ENCODE results near the gene WIPF2.
A peak's percentile ranks its signal among the peaks of the same experiment; 100 is the strongest.

Gene WIPF2

DNA sequence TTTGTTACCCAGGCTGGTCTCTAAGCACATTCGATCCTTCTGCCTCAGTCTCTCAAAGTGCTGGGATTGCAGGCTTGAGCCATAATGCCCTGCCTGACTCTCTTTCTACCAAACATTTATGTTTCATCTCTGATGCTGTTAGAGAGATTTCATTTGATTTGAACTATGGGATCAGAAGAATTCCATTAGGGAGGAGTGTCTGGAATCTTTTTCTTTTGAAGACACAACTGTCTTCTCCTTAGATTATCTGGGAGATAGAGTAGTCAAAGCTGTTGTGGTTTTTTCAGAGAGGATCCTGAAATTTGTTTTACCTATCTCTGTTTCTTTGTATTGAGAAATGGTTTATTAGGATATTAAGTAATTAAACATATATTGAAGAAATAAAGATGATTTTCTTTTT, 29.4 kb downstream of the WIPF2 start:
- Mint-ChIP-seq H3K4me1 (ENCODE audit: low read depth) (no peaks in the 10 kb centered on the region), H3K27ac (no peak overlapping the region), H3K9me3 (no peaks in the 10 kb centered on the region)

DNA sequence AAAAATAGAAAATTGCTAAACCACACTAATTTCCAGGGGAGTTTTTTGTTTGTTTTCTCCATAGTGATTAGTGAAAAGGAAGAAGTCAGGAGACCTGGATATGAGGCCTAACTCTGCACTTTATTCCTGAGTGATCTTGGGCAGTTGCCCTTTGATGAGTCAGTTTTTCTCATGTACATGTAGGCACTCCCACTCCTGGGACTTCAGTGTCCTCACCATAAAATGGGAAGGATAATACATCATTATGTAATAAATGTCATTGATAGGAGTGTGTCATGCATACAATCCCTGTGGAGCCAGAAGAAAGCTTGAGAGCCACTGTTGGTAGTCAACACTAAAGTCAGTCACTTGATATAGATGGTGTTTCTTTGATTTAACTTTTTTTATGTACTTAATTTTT, 32.5 kb downstream of the WIPF2 start:
- DNase-seq (ENCODE audit: low spot score): no peak
- H3K27me3 Mint-ChIP-seq (ENCODE audit: low read depth): no peaks in the 10 kb centered on the region
- H3K27ac Mint-ChIP-seq: no peak overlapping the region
- H3K4me3 Mint-ChIP-seq: no peak overlapping the region
- H3K4me1 Mint-ChIP-seq (ENCODE audit: low read depth): no peaks in the 10 kb centered on the region
- H3K9me3 Mint-ChIP-seq: no peaks in the 10 kb centered on the region
- H3K36me3 Mint-ChIP-seq (ENCODE audit: low read depth): peaks cover 4% of the 10 kb centered on the region

More for the DNA sequence above, 29.4 kb downstream of the WIPF2 start:
- Mint-ChIP-seq H3K4me3 (no peak overlapping the region), H3K27me3 (ENCODE audit: low read depth) (no peaks in the 10 kb centered on the region), H3K36me3 (ENCODE audit: low read depth) (peaks cover 6% of the 10 kb centered on the region)
- no peak for DNase-seq (ENCODE audit: low spot score)

DNA sequence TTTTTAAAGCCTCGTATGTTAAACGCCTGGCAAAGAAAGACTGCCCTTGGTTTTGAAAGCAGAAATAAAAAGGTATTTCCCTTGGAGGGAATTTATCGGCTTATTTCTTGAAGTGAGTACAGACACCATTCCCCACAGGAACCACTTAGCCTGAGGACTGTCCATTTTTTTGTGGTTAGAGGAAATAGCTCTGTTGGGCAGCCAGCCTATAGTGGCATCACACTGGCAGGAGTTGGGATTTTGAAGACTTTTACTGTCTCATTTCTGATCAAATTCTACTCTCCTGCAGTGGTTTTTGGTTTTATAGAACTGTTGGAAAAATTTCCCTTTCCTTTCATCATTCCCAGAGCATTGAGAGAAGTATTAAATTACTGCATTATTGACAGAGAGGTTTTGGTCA, 34.5 kb downstream of the WIPF2 start:
- H3K27me3 Mint-ChIP-seq (ENCODE audit: low read depth): no peaks in the 10 kb centered on the region
- peaks cover 11% of the 10 kb centered on the region for H3K36me3 Mint-ChIP-seq (ENCODE audit: low read depth)
- no peaks in the 10 kb centered on the region for H3K4me1 Mint-ChIP-seq (ENCODE audit: low read depth)
- no peak overlapping the region for H3K27ac Mint-ChIP-seq
- no peak for DNase-seq (ENCODE audit: low spot score)
- H3K9me3 Mint-ChIP-seq: no peaks in the 10 kb centered on the region
- H3K4me3 Mint-ChIP-seq: no peak overlapping the region

DNA sequence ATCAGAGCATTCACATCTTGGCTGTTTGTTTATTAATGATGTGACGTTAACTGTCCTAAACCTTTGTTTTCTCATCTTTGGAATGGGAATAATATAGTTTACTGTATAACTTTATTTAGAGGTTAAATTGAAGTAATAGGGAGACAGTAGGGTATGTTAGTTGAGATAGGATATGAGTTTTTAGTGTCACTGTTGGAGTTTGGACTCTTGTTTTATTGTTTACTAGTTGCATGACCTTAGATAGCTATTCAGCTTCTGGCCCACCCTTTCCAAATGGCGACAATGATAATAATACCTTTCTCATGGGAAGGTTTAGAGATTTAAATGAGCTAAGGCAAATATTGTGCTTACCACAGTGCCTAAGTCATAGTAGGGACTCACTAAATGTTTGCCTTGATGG, 40.4 kb downstream of the WIPF2 start:
- Mint-ChIP-seq H3K4me3 (no peak overlapping the region), H3K36me3 (ENCODE audit: low read depth) (peaks cover 30% of the 10 kb centered on the region), H3K27me3 (ENCODE audit: low read depth) (no peaks in the 10 kb centered on the region), H3K9me3 (no peaks in the 10 kb centered on the region), H3K27ac (no peak overlapping the region), H3K4me1 (ENCODE audit: low read depth) (no peaks in the 10 kb centered on the region)
- no peak for DNase-seq (ENCODE audit: low spot score)

GRCh38 chr17:40260528-40260927, 41.4 kb downstream of the WIPF2 start:
- Mint-ChIP-seq H3K27me3 (ENCODE audit: low read depth) (no peaks in the 10 kb centered on the region), H3K4me3 (no peak overlapping the region), H3K4me1 (ENCODE audit: low read depth) (no peaks in the 10 kb centered on the region), H3K9me3 (no peaks in the 10 kb centered on the region), H3K36me3 (ENCODE audit: low read depth) (peaks cover 30% of the 10 kb centered on the region), H3K27ac (no peak overlapping the region)
- no peak for DNase-seq (ENCODE audit: low spot score)

GRCh38 chr17:40264458-40265185, 45.5 kb downstream of the WIPF2 start:
- Mint-ChIP-seq H3K4me3 (no peak overlapping the region), H3K27me3 (ENCODE audit: low read depth) (no peaks in the 10 kb centered on the region), H3K36me3 (ENCODE audit: low read depth) (peaks cover 17% of the 10 kb centered on the region), H3K9me3 (no peaks in the 10 kb centered on the region), H3K4me1 (ENCODE audit: low read depth) (no peaks in the 10 kb centered on the region), H3K27ac (no peak overlapping the region)
- no peak for DNase-seq (ENCODE audit: low spot score)

DNA sequence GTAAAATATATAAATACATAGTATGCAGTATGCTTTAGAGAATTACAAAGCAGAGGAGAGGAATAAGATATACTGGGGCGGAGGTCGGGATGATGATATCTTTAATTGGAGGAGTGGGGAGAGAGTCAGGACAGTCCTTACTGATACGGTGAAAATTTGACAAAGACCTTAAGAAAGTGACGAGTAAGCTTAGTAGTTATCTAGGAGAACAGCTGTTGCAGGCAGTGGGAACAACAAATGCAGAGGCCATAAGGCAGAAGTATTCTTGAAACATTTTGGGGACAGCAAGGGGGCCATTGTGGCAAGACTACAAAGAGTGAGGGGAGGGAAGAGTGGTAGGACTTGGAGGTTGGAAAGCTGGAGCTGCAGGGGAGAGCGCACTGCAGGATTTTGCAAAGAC, 46.2 kb downstream of the WIPF2 start:
- H3K27ac Mint-ChIP-seq: no peak overlapping the region

GRCh38 chr17:40266882-40267281, 47.8 kb downstream of the WIPF2 start:
- Mint-ChIP-seq H3K36me3 (ENCODE audit: low read depth) (peaks cover 14% of the 10 kb centered on the region), H3K4me3 (no peak overlapping the region), H3K9me3 (no peaks in the 10 kb centered on the region), H3K27me3 (ENCODE audit: low read depth) (no peaks in the 10 kb centered on the region), H3K27ac (no peak overlapping the region), H3K4me1 (ENCODE audit: low read depth) (no peaks in the 10 kb centered on the region)
- DNase-seq (ENCODE audit: low spot score): no peak

More for the DNA sequence above, 46.2 kb downstream of the WIPF2 start:
- Mint-ChIP-seq H3K36me3 (ENCODE audit: low read depth) (peaks cover 17% of the 10 kb centered on the region), H3K4me1 (ENCODE audit: low read depth) (no peaks in the 10 kb centered on the region), H3K9me3 (no peaks in the 10 kb centered on the region), H3K4me3 (no peak overlapping the region), H3K27me3 (ENCODE audit: low read depth) (no peaks in the 10 kb centered on the region)
- DNase-seq (ENCODE audit: low spot score): no peak

GRCh38 chr17:40268141-40268712, 49.1 kb downstream of the WIPF2 start:
- no peak overlapping the region for H3K4me3 Mint-ChIP-seq
- no peaks in the 10 kb centered on the region for H3K27me3 Mint-ChIP-seq (ENCODE audit: low read depth)
- DNase-seq (ENCODE audit: low spot score): no peak
- H3K27ac Mint-ChIP-seq: no peak overlapping the region
- H3K4me1 Mint-ChIP-seq (ENCODE audit: low read depth): no peaks in the 10 kb centered on the region
- no peaks in the 10 kb centered on the region for H3K9me3 Mint-ChIP-seq
- H3K36me3 Mint-ChIP-seq (ENCODE audit: low read depth): peaks cover 7% of the 10 kb centered on the region

GRCh38 chr17:40278414-40278813, 59.3 kb downstream of the WIPF2 start:
- Mint-ChIP-seq H3K27ac (no peak overlapping the region), H3K9me3 (no peaks in the 10 kb centered on the region), H3K4me1 (ENCODE audit: low read depth) (peaks cover 11% of the 10 kb centered on the region), H3K36me3 (ENCODE audit: low read depth) (peaks cover 55% of the 10 kb centered on the region), H3K4me3 (no peak overlapping the region), H3K27me3 (ENCODE audit: low read depth) (no peaks in the 10 kb centered on the region)
- no peak for DNase-seq (ENCODE audit: low spot score)

DNA sequence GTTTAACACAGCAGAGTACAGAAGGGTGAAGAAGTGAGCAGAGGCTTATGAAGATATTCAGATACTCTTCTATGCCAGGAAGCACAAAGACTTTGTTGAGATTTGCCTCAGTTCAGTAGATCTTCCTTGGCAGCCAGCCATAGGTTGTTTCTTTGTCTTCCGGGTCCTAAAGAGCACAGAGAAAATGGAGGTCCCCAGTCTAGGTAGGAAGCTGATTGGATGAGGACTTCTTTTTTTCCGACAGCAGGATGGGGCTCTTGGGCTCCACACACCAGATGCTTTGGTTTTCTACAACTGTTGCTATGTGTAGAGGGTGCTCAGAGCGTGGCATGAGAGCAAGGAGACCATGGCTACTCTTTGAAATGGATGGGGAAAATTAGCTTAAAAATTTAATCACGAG, 60.3 kb downstream of the WIPF2 start:
- peaks cover 53% of the 10 kb centered on the region for H3K36me3 Mint-ChIP-seq (ENCODE audit: low read depth)
- H3K9me3 Mint-ChIP-seq: no peaks in the 10 kb centered on the region
- DNase-seq (ENCODE audit: low spot score): no peak
- H3K4me3 Mint-ChIP-seq: no peak overlapping the region
- no peaks in the 10 kb centered on the region for H3K27me3 Mint-ChIP-seq (ENCODE audit: low read depth)
- H3K4me1 Mint-ChIP-seq (ENCODE audit: low read depth): peaks cover 21% of the 10 kb centered on the region
- H3K27ac Mint-ChIP-seq: no peak overlapping the region

- H3K27me3 Mint-ChIP-seq (ENCODE audit: low read depth): no peaks in the 10 kb centered on the region
- H3K4me3 Mint-ChIP-seq: no peak overlapping the region
- DNase-seq (ENCODE audit: low spot score): no peak
- H3K27ac Mint-ChIP-seq: peak overlapping the region; percentile 27
- H3K9me3 Mint-ChIP-seq: no peaks in the 10 kb centered on the region
- peaks cover 39% of the 10 kb centered on the region for H3K36me3 Mint-ChIP-seq (ENCODE audit: low read depth)
- peaks cover 21% of the 10 kb centered on the region for H3K4me1 Mint-ChIP-seq (ENCODE audit: low read depth)
Observed at GRCh38 chr17:40281663-40282062, 62.6 kb downstream of the WIPF2 start.

- peaks cover 31% of the 10 kb centered on the region for H3K36me3 Mint-ChIP-seq (ENCODE audit: low read depth)
- peak overlapping the region; percentile 21 for H3K4me3 Mint-ChIP-seq
- H3K27me3 Mint-ChIP-seq (ENCODE audit: low read depth): no peaks in the 10 kb centered on the region
- H3K27ac Mint-ChIP-seq: peak overlapping the region; percentile 84
- H3K9me3 Mint-ChIP-seq: no peaks in the 10 kb centered on the region
- peaks cover 31% of the 10 kb centered on the region for H3K4me1 Mint-ChIP-seq (ENCODE audit: low read depth)
- DNase-seq (ENCODE audit: low spot score): peak; percentile 60
Observed at GRCh38 chr17:40283662-40284061, 64.6 kb downstream of the WIPF2 start.

DNA sequence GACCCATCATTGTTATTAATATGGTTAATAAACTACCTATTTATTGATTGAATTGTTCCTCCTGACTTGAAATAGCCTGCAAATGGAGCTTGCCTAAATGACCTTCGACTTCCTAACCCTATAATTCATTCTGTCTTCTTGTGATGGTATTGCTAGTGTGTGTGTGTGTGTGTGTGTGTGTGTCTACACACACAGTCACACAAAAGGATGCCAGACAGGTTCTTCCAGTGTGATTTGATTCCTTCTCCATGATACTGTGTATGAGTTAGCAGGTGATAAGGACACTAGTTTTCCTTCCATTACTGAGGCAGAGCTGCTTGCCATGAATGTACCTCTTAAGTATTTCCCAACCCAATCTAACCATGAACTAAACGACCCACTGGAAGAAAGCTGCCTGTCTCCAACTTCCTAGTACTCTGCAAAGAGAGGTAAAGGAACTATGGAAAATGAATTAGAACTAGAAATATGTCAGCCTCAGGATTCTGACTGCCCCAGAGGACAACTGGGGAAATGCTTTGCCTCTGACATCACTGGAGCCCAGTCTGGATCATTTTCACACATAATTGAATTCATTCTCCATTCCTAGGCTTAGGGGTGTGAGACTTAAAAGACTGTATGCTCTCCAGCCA, 65.1 kb downstream of the WIPF2 start:
- Mint-ChIP-seq H3K4me1 (ENCODE audit: low read depth) (peaks cover 32% of the 10 kb centered on the region), H3K36me3 (ENCODE audit: low read depth) (peaks cover 33% of the 10 kb centered on the region), H3K4me3 (peak overlapping the region; percentile 45), H3K27ac (peak overlapping the region; percentile 71), H3K9me3 (no peaks in the 10 kb centered on the region), H3K27me3 (ENCODE audit: low read depth) (no peaks in the 10 kb centered on the region)
- DNase-seq (ENCODE audit: low spot score): no peak
